Stimulated activated CD4-positive, alpha-beta T cell treated with anti-CD3 and anti-CD28 coated beads, Interleukin-2, amount 100 ng/mL, for 4 hours (primary cell): ENCODE data around the gene HLCS.

Experiments used
- DNase-seq: peaks from one replicate; pipeline ENCODE4 v3.0.0-alpha.2; 2020; ENCODE audit warnings: low read depth

HLCS gene

DNA sequence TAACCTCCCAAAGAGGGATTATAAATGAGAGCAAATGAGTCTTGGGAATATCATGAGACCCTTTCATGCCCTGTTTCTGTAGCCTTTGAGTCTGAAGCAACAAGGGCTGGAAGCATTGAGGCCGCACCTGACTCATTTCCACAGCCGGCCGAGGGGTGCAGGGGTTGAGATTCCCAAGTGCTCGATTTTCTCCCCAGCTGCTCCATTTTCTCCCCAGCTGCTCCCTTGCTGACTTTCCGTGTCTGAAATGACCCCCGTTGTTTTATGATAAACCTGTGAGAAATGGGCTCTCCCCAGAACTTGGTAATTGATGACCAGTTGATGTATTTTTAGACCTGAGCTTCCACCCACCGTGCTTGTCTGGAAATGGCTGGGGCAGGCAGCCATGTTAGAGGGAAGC is 244.7 kb downstream of the HLCS start:
- DNase-seq = no peak

DNA sequence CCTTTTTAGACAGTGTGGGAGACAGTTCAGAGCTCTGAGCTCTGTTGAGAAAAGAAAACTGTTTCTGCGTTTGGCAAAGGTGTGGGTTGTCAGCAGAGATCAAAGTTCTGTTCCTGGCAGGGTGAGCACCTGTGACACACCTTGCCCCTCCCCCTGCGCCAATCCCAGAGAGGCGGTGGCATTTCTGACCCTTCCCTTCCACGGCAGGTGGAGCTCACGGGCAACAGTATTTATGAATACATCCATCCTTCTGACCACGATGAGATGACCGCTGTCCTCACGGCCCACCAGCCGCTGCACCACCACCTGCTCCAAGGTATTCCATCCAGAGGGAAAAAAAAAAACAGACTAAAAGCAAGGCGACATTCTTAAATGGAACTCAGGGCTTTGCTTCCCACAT is 246.9 kb downstream of the HLCS start:
- no peak for DNase-seq

- DNase-seq = no peak
Observed at GRCh38 chr21:36718951-36719501, 247.4 kb downstream of the HLCS start.

GRCh38 chr21:36717976-36718375 is 248.5 kb downstream of the HLCS start:
- DNase-seq = no peak

GRCh38 chr21:36716836-36717235 is 249.6 kb downstream of the HLCS start:
- no peak for DNase-seq

DNA sequence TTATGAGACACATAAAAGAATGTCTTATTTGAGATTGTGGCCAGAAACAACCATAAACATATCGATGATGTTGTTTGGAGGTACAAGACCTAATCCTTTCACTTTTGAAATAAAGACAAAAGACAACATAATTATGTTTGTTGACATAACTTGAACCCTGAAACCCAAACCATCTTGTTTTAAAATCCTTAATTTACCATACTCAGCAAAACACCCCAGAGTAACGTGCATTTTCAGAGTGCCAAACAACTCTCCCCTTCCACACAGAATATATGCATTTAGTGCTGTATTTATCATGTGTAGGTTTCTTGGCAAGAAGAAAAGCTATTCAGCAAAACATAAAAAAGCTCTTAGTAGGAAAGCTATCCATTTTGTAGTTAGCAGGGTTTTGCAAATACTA is 250.1 kb downstream of the HLCS start:
- DNase-seq = no peak

DNA sequence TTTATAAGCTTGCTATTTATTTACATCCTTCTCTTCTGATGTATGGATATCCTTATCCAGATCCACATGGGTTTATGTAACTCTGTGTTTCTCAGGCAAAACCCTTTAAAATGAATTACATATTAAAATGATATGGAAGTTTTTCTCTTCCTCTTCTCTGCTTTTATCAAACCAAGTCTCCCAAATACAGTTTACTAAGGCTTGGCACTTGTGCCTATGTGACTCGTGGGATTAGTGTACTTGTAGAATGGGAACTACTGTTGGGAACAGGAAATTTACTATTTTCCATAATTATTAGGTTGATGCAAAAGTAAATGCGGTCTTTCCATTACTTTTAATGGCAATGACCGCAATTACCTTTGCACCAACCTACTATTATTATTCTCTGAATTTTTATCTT is 252.7 kb downstream of the HLCS start:
- DNase-seq = no peak

GRCh38 chr21:36710729-36711048 is 255.8 kb downstream of the HLCS start:
- DNase-seq = no peak

- DNase-seq = no peak
Observed at GRCh38 chr21:36709868-36710728, 256.4 kb downstream of the HLCS start.

DNA sequence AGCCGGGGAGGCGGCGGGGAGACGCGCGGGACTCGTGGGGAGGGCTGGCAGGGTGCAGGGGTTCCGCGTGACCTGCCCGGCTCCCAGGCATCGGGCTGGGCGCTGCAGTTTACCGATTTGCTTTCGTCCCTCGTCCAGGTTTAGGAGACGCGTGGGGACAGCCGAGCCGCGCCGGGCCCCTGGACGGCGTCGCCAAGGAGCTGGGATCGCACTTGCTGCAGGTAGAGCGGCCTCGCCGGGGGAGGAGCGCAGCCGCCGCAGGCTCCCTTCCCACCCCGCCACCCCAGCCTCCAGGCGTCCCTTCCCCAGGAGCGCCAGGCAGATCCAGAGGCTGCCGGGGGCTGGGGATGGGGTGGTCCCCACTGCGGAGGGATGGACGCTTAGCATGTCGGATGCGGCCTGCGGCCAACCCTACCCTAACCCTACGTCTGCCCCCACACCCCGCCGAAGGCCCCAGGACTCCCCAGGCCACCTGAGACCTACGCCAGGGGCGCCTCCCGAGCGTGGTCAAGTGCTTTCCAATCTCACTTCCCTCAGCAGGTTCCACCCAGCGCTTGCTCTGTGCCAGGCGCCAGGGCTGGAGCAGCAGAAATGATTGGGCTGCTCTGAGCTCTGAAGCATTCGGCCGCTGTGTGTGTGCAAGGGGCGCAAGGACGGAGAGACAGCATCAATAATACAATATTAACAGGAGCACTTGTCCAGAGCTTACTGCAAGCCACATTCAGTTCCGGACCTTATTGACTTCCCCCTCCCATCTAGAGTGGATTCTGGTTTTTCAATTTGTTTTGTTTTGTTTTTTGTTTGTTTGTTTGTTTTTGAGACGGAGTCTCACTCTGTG is 257.2 kb downstream of the HLCS start:
- no peak for DNase-seq

GRCh38 chr21:36708286-36709029 is 258.0 kb downstream of the HLCS start:
- DNase-seq = no peak

- no peak for DNase-seq
Observed at GRCh38 chr21:36707763-36708285, 258.6 kb downstream of the HLCS start.

GRCh38 chr21:36706951-36707762 is 259.3 kb downstream of the HLCS start:
- no peak for DNase-seq

DNA sequence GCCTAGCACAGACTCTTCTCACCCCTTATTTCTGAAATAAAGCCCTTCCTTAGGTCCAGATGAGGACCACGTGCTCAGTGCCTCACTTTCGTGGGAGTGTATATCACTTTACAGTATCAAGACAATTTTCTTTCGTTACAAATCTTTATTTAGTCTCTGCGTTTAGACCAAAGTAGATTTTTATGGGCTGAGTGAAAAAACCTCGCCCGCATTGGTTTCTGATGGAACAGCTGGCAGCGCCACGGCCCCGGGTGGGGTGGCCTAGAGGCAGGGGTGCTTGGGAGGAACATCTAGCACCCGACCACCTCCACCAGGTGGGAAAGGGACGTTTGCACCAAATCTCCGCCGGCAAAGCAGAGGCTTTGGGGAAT is 260.0 kb downstream of the HLCS start:
- no peak for DNase-seq

GRCh38 chr21:36705679-36706481 is 260.6 kb downstream of the HLCS start:
- no peak for DNase-seq

- DNase-seq = no peak
Observed at GRCh38 chr21:36704958-36705678, 261.4 kb downstream of the HLCS start.

DNA sequence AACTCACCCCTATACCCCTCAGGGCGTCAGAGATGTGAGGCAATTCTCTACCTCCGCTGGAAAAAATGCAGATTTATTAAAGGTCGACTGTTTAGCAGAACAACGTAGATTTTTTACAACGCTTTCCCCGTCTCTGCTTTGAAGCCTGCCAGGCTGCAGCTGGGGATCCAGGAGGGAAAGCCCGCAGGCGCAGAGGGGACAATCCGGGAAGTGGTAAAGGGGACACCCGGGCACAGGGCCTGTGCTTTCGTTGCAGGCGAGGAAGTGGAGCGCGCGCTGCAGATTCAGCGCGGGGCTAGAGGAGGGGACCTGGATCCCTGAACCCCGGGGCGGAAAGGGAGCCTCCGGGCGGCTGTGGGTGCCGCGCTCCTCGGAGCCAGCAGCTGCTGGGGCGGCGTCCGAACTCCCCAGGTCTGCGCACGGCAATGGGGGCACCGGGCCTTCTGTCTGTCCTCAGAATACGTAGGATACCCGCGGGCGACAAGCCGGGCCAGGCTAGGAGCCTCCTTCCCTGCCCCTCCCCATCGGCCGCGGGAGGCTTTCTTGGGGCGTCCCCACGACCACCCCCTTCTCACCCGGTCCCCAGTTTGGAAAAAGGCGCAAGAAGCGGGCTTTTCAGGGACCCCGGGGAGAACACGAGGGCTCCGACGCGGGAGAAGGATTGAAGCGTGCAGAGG is 262.1 kb downstream of the HLCS start:
- DNase-seq = no peak

DNA sequence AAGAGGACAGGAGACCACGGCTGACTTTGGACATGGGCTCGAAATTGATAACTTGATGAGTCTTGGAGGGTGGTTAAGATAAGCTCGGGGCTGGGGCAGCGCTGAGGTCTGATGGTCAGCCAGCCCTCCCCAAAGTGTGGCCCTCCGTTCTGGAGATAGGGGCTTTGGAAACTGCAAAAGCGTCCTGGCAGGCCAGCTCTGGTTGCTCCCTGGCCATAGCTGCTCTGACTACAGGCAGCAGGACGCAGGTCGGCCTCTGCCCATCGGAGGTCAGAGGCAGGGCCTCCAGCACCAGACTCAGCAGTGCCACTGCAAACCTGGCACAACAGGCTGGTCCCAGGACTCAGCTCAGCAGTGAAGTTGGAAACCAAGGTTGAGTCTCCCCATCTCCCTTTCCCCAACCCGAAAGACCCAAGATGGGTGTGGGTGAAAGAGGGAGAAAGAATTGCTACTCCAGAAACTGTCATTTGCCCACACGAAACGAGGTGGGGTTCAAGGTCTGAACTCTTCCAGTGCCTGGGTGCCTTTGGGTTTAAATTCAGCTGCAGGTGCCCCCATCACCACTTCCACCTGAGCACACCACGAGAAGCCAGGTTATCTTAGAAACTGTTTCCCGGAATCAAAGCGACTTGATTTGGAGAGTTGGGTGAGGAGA is 262.7 kb downstream of the HLCS start:
- no peak for DNase-seq

- DNase-seq = no peak
Observed at GRCh38 chr21:36703123-36703522, 263.3 kb downstream of the HLCS start.
